HAP-1 (cell line): ENCODE data around the gene MAP3K8.
"Not testable (repeated sequence)": the region's sequence is repeated elsewhere in the genome, so short reads cannot be mapped to it uniquely, and the experiment has no call there.

ENCODE experiments used
- DNase-seq, 2 experiments: peaks; one replicate each; pipeline ENCODE4 v3.0.0-alpha.2; 2016 to 2020; ENCODE audit warnings: low spot score in 2 of 2
- H3K27me3 ChIP-seq: fragments of 250-450 bp; sonication (Bioruptor Pico); 2 replicates; pipeline ENCODE4 v1.5.1; 2020; ENCODE audit warnings: low read depth, mild to moderate bottlenecking, moderate library complexity
- H3K36me3 ChIP-seq: fragments of 250-450 bp; sonication (Bioruptor Pico); replicated peaks from 2 replicates; pipeline ENCODE4 v1.5.1; 2020; ENCODE audit warnings: mild to moderate bottlenecking
- H3K4me1 ChIP-seq: fragments of 250-450 bp; sonication (Bioruptor Pico); 2 replicates; pipeline ENCODE4 v1.5.1; 2020; ENCODE audit warnings: mild to moderate bottlenecking
- H3K4me3 ChIP-seq: fragments of 250-450 bp; sonication (Bioruptor Pico); 2 replicates; pipeline ENCODE4 v1.5.1; 2020; ENCODE audit warnings: mild to moderate bottlenecking, moderate library complexity
- H3K9me3 ChIP-seq: fragments of 250-450 bp; sonication (Bioruptor Pico); 2 replicates; pipeline ENCODE4 v1.5.1; 2020; ENCODE audit warnings: mild to moderate bottlenecking, moderate library complexity
- in situ Hi-C: fragments of 300-500 bp; cut with MboI; formaldehyde crosslinking; loops from 3 replicates; pipeline ENCODE4 v1.14.3; 2020; ENCODE audit warnings: low sequenced_read_pairs, inconsistent platforms, mixed read lengths

Gene MAP3K8

DNA sequence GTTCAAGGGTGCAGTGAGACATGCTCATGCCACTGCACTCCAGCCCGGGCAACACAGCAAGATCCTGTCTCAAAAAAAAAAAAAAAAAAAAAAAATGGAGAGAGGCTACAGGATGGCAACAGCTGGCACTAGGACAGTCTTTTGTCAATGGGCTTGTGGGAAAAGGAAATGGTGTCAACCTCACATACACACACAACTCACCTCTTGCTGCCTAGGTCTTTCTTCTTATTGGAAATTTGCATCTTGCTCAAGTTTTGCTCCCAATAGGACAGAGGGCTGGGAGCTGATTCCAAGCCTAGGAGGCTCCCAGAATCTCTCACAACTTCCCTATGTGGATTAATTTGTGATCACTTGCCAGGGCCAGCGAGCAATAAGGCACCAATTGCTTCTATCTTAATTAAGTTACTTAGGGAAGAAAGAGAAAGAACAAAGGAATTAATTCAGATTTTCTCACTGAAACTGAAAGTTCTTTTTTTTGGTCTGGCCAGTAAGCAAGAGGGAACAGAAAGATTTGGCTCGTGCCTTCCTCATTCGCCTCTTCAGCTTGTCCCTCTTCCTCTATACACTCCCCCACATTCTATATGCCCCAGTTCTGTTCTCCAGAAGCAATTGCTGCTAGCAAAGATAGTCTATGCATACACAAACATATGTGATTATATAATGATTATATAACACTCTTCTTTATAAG, 33.8 kb downstream of the MAP3K8 start:
- H3K4me3 ChIP-seq: no peak overlapping the region
- no peaks in the 10 kb centered on the region for H3K4me1 ChIP-seq
- in situ Hi-C loops: no loop called here
- H3K36me3 ChIP-seq: no peaks in the 10 kb centered on the region
- H3K9me3 ChIP-seq: no peaks in the 10 kb centered on the region
- H3K27me3 ChIP-seq: no peaks in the 10 kb centered on the region
- no peak for DNase-seq

DNA sequence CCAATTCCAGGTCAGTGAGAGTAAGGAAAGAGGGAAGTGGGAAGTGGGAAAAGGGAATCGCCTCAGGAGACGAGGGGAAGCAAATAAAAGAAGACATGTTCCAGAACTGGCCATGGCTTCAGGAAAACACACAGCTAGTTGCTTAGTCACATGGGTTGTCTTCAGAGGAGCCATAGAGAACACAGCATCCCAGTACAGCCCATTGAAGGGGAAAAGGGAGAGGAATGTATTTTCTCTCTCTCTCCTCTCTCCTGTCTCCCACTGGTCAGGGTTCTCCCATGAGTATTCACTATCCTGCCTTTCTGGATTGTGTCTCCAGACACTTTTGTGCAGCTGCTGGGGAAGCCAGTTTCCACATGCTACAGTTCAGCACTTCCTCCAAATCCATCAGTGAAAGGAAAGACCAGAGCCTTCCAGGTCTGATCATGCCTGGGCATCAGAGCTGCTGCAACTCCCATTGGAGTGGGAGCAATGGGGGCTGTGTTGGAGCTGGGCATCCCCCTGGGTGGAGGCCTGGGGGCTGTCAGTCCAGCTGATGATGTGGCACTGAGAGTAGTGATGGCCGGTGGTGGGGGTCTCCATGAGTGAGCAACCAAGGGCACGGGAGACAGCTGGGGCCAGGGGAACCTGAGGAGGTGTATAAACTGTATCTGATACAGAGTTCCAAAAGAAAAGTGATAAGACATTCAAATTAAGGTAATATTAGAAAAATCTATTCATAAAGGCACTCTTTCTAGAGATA, 38.6 kb downstream of the MAP3K8 start:
- no peaks in the 10 kb centered on the region for H3K4me1 ChIP-seq
- no peaks in the 10 kb centered on the region for H3K27me3 ChIP-seq
- in situ Hi-C loops: no loop called here
- no peak overlapping the region for H3K4me3 ChIP-seq
- DNase-seq: no peak
- H3K9me3 ChIP-seq: no peaks in the 10 kb centered on the region
- H3K36me3 ChIP-seq: no peaks in the 10 kb centered on the region

DNA sequence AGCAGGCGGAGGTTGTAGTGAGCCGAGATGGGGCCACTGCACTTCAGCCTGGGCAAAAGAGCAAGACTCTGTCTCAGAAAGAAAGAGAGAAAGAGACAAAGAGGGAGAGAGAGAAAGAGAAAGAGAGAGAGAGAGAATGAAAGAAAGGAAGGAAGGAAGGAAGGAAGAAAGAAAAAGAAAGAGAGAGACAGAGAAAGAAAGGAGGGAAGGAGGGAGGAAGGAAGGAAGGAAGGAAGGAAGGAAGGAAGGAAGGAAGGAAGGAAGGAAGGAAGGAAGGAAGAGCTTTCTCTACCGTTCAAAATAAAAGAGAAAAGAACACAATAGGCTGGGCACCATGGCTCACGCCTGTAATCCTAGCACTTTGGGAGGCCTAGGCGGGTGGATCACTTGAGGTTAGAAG, 41.5 kb downstream of the MAP3K8 start:
- H3K36me3 ChIP-seq, DNase-seq, H3K4me1 ChIP-seq, in situ Hi-C loops, H3K4me3 ChIP-seq, H3K27me3 ChIP-seq, H3K9me3 ChIP-seq: not testable (repeated sequence)

DNA sequence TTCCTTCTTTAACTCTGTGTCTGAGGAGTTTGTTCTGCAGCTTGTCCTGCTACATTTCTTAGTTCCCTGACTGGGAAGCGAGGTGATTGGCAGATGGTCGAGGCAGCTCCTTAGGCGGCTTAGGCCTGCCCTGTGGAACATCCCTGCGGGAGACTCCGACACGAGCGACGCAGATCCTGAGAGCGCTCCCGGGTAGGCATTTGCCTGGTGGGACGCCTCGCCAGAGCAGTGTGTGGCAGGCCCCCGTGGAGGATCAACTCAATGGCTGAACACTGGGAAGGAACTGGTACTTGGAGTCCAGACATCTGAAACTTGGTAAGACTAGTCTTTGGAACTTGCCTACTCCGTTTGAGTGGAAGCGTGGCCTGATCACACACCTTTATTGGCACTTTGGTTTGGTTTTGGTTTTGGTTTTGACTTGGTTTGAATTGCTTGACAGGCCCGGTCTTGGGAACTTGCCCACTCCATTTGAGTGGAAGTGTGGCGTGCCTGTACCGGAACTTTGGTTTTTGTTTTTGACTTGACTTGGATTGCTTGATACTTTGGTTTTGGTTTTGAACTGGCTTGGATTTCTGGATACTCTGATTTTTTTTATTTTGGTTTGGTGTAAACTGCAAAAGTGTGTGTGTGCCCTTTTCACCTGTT, 42.6 kb downstream of the MAP3K8 start:
- Histone ChIP-seq H3K4me1 (no peaks in the 10 kb centered on the region), H3K9me3 (no peaks in the 10 kb centered on the region), H3K27me3 (no peaks in the 10 kb centered on the region), H3K4me3 (no peak overlapping the region), H3K36me3 (no peaks in the 10 kb centered on the region)
- DNase-seq: no peak
- in situ Hi-C loops: no loop called here

- H3K36me3 ChIP-seq, H3K27me3 ChIP-seq, H3K4me1 ChIP-seq, DNase-seq, in situ Hi-C loops, H3K4me3 ChIP-seq, H3K9me3 ChIP-seq: not testable (repeated sequence)
These were observed 45.5 kb downstream of the MAP3K8 start for GRCh38 chr10:30479513-30479912.

DNA sequence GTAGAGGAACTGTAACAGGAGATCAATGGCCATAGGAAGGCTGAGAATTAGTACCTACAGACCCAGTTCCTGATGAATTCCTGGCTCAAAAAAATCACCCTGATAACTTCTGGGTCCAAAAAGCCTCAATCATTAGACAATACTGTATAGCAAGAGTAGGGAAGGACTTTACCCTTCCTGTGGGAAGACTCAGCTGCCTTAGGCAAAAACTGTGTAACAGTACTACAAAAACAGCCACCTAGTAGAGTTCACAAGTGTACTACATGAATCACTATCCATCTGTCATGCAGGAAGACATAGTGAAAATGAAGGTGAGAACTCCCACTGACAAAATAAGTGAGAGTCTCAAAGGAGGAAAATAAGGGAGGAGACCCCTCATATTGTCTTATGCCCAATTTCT, 47.6 kb downstream of the MAP3K8 start:
- Histone ChIP-seq H3K4me1 (no peaks in the 10 kb centered on the region), H3K36me3 (no peaks in the 10 kb centered on the region), H3K9me3 (0 out of 2 replicates have a peak, but pooled peaks cover 4% of the 10 kb centered on the region), H3K27me3 (no peaks in the 10 kb centered on the region), H3K4me3 (no peak overlapping the region)
- no peak for DNase-seq
- in situ Hi-C loops: no loop called here

DNA sequence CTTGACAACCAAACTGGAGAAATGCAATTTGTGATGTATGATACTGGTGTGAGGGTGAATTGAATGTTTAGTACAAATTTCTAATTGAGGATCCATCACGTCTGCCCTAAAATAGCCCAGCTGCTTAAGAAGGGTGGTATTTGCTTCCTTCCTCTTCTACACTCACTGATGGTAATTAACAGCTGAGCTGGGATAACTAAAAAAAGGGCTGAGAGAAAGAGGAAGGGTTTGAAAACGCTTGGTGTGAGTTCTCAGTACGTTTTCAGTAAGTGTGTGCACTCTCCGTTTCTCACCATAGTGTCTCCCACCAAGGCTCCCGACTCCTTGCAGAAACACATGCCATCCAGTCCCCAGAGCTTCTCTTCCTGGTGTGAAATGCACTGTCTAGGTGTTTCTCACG, 54.3 kb downstream of the MAP3K8 start:
- H3K4me3 ChIP-seq: no peak overlapping the region
- DNase-seq: no peak
- no peaks in the 10 kb centered on the region for H3K4me1 ChIP-seq

DNA sequence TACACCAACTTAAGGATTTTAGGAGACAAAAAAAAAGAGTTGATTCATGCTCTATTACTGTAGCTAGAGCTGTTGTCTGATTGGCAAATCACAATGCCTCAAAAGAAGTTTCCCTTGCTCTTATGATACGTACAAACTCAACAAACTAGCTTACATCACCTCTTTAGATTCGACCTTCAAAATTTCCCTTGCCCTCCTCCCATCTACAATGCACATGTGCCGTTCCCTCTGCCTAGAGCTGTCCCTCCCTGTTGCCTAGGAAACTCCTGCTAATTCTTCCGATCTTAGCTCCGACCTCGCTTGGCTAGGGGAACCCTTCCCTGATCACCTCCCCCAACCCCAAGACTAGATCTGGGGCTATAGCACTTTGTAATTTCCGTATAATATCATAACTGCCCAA, 55.4 kb downstream of the MAP3K8 start:
- DNase-seq: no peak
- no peaks in the 10 kb centered on the region for H3K27me3 ChIP-seq
- in situ Hi-C loops: no loop called here

More for the DNA sequence above, 54.3 kb downstream of the MAP3K8 start:
- H3K9me3 ChIP-seq: no peaks in the 10 kb centered on the region
- H3K36me3 ChIP-seq: no peaks in the 10 kb centered on the region
- in situ Hi-C loops: no loop called here
- no peaks in the 10 kb centered on the region for H3K27me3 ChIP-seq

GRCh38 chr10:30490289-30491000, 56.5 kb downstream of the MAP3K8 start:
- Histone ChIP-seq H3K27me3 (no peaks in the 10 kb centered on the region), H3K9me3 (no peaks in the 10 kb centered on the region), H3K4me3 (no peak overlapping the region), H3K36me3 (no peaks in the 10 kb centered on the region), H3K4me1 (no peaks in the 10 kb centered on the region)
- in situ Hi-C loops: no loop called here
- no peak for DNase-seq

More for the DNA sequence above, 55.4 kb downstream of the MAP3K8 start:
- Histone ChIP-seq H3K36me3 (no peaks in the 10 kb centered on the region), H3K4me3 (no peak overlapping the region), H3K4me1 (no peaks in the 10 kb centered on the region), H3K9me3 (no peaks in the 10 kb centered on the region)

DNA sequence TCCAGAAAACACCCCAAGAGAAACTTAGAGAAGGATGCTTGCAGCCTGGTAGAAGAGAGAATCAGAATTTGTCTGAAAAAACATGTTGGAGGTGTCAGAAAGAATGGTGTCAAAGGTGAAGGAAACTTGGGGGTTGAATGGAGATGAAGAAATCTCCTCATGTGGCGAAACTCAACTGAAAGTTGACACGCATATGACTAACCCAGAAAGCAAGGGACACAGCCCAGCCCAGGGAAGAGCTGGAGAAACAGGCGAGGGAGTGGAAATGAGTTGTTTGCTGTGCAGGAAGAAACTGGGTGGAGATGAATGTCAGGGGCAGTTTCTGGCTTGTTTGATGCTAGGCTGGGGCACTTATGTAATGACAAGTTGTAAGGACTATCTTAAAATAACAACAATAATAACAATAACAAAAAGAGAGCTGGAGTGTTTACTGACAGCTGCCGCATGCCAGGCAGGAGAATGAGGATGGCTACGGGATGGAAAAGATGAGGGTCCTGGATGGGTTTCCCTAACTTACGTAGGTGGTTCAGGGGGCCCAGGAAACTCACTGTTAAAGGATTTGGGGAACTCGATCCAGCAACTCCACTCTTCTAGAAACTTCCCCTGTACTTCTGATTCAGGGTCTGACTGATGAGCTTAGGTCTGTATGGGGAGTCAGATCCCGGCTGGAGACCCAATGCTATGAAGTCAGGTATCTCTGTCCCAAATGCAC, 57.4 kb downstream of the MAP3K8 start:
- Histone ChIP-seq H3K27me3 (no peaks in the 10 kb centered on the region), H3K36me3 (no peaks in the 10 kb centered on the region), H3K4me1 (no peaks in the 10 kb centered on the region), H3K4me3 (no peak overlapping the region), H3K9me3 (no peaks in the 10 kb centered on the region)
- in situ Hi-C loops: no loop called here
- DNase-seq: no peak

DNA sequence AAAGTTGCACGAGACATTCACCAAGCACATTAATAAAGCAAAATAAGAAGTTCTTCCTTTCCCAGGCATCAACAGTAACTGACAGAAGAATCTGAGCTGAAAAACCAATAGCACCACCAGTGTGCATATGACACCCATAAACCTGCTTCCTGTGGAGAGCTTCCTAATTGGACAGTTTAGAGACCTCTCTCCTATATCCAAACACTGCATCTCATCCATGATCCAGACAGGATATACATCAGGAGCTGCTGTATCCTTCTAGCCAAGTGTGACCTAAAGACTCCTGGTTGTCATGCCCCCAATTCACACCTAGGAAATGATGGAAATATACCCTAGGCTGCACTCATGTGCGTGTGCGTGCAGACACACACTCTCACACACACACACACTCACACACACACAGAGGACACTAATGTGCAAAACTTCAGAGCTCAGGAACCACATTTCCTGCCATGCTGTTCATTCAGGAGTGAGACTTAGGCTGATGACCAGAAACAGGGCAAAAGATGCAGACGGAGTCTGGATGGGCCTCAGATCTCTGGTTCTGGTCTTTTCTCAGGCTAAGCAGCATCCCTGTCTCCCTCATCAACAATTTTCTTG, 58.0 kb downstream of the MAP3K8 start:
- in situ Hi-C loops: no loop called here
- no peaks in the 10 kb centered on the region for H3K4me1 ChIP-seq
- no peak overlapping the region for H3K4me3 ChIP-seq

DNA sequence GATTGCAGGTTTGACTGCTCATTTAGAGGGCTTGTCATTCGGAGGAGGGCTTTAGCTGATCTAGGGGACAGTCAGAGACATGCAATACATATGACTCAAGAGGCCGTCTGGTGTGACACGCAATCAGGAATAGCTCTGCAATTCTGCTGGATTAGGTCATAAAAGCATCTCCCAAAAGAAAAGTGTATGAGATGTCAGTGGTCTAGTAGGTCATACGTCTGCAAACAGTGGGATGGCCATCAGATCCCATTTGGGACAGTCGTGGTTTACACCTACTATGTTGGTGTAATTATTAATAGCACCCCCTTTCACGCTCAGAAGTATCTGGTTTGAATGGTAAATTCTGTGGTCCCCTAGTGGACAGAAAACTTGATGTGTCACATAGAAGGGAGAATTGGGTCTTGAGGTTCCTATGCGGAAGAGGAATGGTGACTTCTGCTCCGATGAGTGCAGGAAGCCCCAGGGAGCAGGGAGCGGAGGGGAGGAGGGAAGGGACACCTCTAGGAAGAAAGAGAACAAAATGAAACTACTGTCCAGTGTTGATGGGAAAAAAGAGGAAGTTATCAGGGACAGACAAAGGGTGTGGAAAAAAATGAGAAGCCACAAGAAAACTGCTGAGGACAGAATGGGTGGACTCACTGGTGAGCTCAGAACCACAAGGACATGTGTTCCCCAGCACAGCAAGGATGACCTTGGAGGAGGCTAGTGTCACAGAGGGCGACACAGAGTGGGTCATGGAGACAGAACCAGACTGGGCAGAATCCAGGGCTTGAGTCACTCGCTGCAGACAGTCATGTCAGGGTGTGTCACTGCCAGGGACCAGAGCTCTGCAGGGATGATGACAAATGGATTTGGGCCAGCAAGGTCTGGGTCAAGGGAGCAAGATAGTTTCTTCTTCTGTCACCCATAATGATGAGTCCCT, 59.9 kb downstream of the MAP3K8 start:
- in situ Hi-C loops: no loop called here

More for the DNA sequence above, 58.0 kb downstream of the MAP3K8 start:
- no peaks in the 10 kb centered on the region for H3K9me3 ChIP-seq
- no peak for DNase-seq
- no peaks in the 10 kb centered on the region for H3K27me3 ChIP-seq
- no peaks in the 10 kb centered on the region for H3K36me3 ChIP-seq

More for the DNA sequence above, 59.9 kb downstream of the MAP3K8 start:
- H3K4me3 ChIP-seq: no peak overlapping the region
- no peaks in the 10 kb centered on the region for H3K9me3 ChIP-seq
- H3K36me3 ChIP-seq: no peaks in the 10 kb centered on the region
- no peaks in the 10 kb centered on the region for H3K4me1 ChIP-seq
- H3K27me3 ChIP-seq: no peaks in the 10 kb centered on the region
- DNase-seq: no peak
